SK-N-SH treated with all-trans-retinoic acid at 6 μM for 48 hours (cell line): Measurements from ENCODE around the gene IL17REL.

Experiments used
- ATAC-seq: fragments of 200-7000 bp; cut with Tn5 transposase; 3 replicates; pipeline ENCODE4 v1.9.1; 2020; ENCODE audit warnings: mild to moderate bottlenecking, moderate library complexity
- ARNTL ChIP-seq: fragments of 450-650 bp; formaldehyde crosslinking; IDR thresholded peaks from 2 replicates; pipeline ENCODE4 v1.5.0; 2020; ENCODE audit warnings: low read depth, mild to moderate bottlenecking, moderate library complexity, borderline replicate concordance
- BACH2 ChIP-seq: fragments of 250-450 bp; sonication (Bioruptor Pico); IDR thresholded peaks from 2 replicates; pipeline ENCODE4 v1.9.0; 2021; ENCODE audit warnings: mild to moderate bottlenecking, borderline replicate concordance
- CSDC2 ChIP-seq: fragments of 250-450 bp; sonication (Bioruptor Pico); IDR thresholded peaks from 2 replicates; pipeline ENCODE4 v1.5.0; 2020; ENCODE audit warnings: mild to moderate bottlenecking, moderate library complexity
- CSRNP3 ChIP-seq: fragments of 250-450 bp; sonication (Bioruptor Pico); IDR thresholded peaks from 2 replicates; pipeline ENCODE4 v1.5.1; 2021; ENCODE audit warnings: mild to moderate bottlenecking, moderate library complexity
- GLIS3 ChIP-seq: fragments of 250-450 bp; sonication (Bioruptor Pico); IDR thresholded peaks from 2 replicates; pipeline ENCODE4 v1.5.0; 2020; ENCODE audit warnings: mild to moderate bottlenecking, moderate library complexity
- ISL1 ChIP-seq: fragments of 250-450 bp; sonication (Bioruptor Pico); IDR thresholded peaks from 2 replicates; pipeline ENCODE4 v2.1.2; 2022; ENCODE audit warnings: mild to moderate bottlenecking, moderate library complexity
- OSR1 ChIP-seq: fragments of 250-450 bp; sonication (Bioruptor Pico); IDR thresholded peaks from 2 replicates; pipeline ENCODE4 v1.8.0; 2022; ENCODE audit warnings: moderate library complexity, mild to moderate bottlenecking, inconsistent platforms
- POU6F1 ChIP-seq: fragments of 250-450 bp; sonication (Bioruptor Pico); IDR thresholded peaks from 2 replicates; pipeline ENCODE4 v1.8.0; 2021; ENCODE audit warnings: low read depth, mild to moderate bottlenecking, moderate library complexity, borderline replicate concordance
- PPARA ChIP-seq: fragments of 250-450 bp; sonication (Bioruptor Pico); IDR thresholded peaks from 2 replicates; pipeline ENCODE4 v1.5.0; 2020; ENCODE audit warnings: mild to moderate bottlenecking, borderline replicate concordance
- RARB ChIP-seq: fragments of 250-450 bp; sonication (Bioruptor Pico); IDR thresholded peaks from 2 replicates; pipeline ENCODE4 v1.8.0; 2021; ENCODE audit warnings: mild to moderate bottlenecking, moderate library complexity
- SNAI2 ChIP-seq: fragments of 250-450 bp; sonication (Bioruptor Pico); IDR thresholded peaks from 2 replicates; pipeline ENCODE4 v1.5.0; 2020; ENCODE audit warnings: mild to moderate bottlenecking, moderate library complexity
- TCF4 ChIP-seq: fragments of 250-450 bp; sonication (Bioruptor Pico); IDR thresholded peaks from 2 replicates; pipeline ENCODE4 v1.8.0; 2021; ENCODE audit warnings: mild to moderate bottlenecking, moderate library complexity, borderline replicate concordance
- TOX ChIP-seq: fragments of 250-450 bp; sonication (Bioruptor Pico); IDR thresholded peaks from 2 replicates; pipeline ENCODE4 v1.8.0; 2021; ENCODE audit warnings: mild to moderate bottlenecking, moderate library complexity, borderline replicate concordance
- TSHZ2 ChIP-seq: fragments of 250-450 bp; sonication (Bioruptor Pico); IDR thresholded peaks from 2 replicates; pipeline ENCODE4 v1.5.0; 2020; ENCODE audit warnings: mild to moderate bottlenecking, moderate library complexity
- ZFP3 ChIP-seq: fragments of 250-450 bp; sonication (Bioruptor Pico); IDR thresholded peaks from 2 replicates; pipeline ENCODE4 v1.5.0; 2020; ENCODE audit warnings: mild to moderate bottlenecking, moderate library complexity
- ZFP30 ChIP-seq: fragments of 450-650 bp; formaldehyde crosslinking; IDR thresholded peaks from 2 replicates; pipeline ENCODE4 v1.5.0; 2022; ENCODE audit warnings: mild to moderate bottlenecking, moderate library complexity
- ZNF565 ChIP-seq: fragments of 450-650 bp; formaldehyde crosslinking; conservative IDR thresholded peaks from 2 replicates; pipeline ENCODE4 v1.5.0; 2020; ENCODE audit warnings: low read depth, mild to moderate bottlenecking, moderate library complexity
- ZNF70 ChIP-seq: fragments of 450-650 bp; formaldehyde crosslinking; IDR thresholded peaks from 2 replicates; pipeline ENCODE4 v1.5.0; 2020; ENCODE audit warnings: mild to moderate bottlenecking, moderate library complexity
- ZNF8 ChIP-seq: fragments of 450-650 bp; formaldehyde crosslinking; IDR thresholded peaks from 2 replicates; pipeline ENCODE4 v1.5.0; 2020; ENCODE audit warnings: mild to moderate bottlenecking, moderate library complexity
- TF ChIP-seq, protein P1 (sequence below): fragments of 250-450 bp; sonication (Bioruptor Pico); IDR thresholded peaks from 2 replicates; pipeline ENCODE4 v1.5.1; 2020; ENCODE audit warnings: low read depth, mild to moderate bottlenecking, moderate library complexity

Gene IL17REL

DNA sequence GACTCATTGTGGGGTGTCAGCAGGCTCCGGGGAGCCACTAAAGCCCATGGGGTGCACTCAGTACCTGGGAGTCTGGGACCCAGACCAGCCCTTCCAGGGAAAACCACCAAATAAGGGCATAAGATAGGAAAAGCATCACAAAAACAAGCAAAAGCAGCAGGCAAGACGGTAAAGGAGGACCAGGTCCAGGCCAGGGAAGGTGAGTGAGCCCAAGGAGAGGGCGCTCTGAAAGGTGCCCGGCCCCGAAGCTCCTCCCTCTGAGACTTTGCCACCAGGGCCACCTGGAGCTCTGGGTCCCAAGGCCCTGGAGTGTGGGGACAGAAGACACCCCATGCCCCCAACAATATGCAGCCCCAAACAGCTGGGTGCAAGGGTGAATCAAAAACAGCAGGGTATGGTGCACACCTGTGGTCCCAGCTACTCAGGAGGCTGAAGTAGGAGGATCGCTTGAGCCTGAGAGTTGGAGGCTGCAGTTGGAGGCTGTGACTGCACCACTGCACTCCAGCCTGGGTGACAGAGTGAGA is 5.2 kb upstream of the IL17REL start:
- ATAC-seq = no peak

DNA sequence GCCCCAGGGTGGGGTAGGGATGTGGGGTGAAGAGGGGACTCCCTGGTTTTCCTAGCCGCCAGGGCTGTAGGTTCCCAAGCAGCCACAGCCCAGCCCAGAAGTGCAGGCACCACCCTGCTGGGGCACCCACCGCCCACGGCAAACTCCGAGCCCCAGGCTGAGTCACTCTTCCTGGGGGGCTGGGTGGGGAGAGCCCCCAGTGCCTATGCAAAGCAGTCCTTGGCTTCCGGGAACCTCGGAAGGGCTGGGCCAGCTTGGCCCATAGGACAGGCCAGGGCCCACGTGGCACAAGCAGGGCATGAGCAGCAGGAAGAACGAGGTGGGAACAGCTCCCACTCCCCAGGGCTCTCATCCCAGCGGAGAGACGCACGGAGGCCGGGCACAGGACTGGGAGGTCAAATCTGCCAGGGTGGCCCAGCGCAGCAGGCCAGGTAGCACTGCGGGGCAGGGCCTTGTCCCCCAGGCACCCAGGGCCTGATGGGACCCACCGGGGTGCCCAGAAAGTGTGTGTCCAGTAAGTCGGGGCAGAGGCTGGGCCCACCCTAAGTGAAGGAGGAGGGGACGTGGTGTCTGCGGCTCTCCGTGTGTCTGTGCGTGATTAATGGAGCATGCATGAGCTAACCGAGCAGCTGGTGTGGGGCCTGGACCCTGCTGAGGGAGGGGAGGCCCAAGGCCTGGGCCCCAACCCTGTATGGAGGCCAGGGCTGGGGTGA is 4.6 kb upstream of the IL17REL start:
- no peak for ATAC-seq
- TF ChIP-seq ZNF70 = no peak
- no peak for TF ChIP-seq PPARA
- TF ChIP-seq GLIS3 (CRISPR knock-in tag) = no peak
- no peak for TF ChIP-seq BACH2 (CRISPR knock-in tag)

More for the DNA sequence above, 5.2 kb upstream of the IL17REL start:
- TF ChIP-seq ARNTL (no peak), ZNF565 (CRISPR knock-in tag) (no peak), PPARA (no peak), SNAI2 (CRISPR knock-in tag) (no peak), GLIS3 (CRISPR knock-in tag) (no peak), ZFP30 (CRISPR knock-in tag) (no peak), ZNF8 (CRISPR knock-in tag) (no peak), RARB (CRISPR knock-in tag) (no peak), TOX (no peak), ZNF70 (no peak), POU6F1 (no peak), OSR1 (CRISPR knock-in tag) (no peak), ISL1 (CRISPR knock-in tag) (no peak), TSHZ2 (CRISPR knock-in tag) (no peak)
- TF ChIP-seq, protein P1, sequence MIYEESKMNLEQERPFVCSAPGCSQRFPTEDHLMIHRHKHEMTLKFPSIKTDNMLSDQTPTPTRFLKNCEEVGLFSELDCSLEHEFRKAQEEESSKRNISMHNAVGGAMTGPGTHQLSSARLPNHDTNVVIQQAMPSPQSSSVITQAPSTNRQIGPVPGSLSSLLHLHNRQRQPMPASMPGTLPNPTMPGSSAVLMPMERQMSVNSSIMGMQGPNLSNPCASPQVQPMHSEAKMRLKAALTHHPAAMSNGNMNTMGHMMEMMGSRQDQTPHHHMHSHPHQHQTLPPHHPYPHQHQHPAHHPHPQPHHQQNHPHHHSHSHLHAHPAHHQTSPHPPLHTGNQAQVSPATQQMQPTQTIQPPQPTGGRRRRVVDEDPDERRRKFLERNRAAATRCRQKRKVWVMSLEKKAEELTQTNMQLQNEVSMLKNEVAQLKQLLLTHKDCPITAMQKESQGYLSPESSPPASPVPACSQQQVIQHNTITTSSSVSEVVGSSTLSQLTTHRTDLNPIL (CRISPR knock-in tag) = no peak
- TF ChIP-seq, all 23 proteins: peak for 0

DNA sequence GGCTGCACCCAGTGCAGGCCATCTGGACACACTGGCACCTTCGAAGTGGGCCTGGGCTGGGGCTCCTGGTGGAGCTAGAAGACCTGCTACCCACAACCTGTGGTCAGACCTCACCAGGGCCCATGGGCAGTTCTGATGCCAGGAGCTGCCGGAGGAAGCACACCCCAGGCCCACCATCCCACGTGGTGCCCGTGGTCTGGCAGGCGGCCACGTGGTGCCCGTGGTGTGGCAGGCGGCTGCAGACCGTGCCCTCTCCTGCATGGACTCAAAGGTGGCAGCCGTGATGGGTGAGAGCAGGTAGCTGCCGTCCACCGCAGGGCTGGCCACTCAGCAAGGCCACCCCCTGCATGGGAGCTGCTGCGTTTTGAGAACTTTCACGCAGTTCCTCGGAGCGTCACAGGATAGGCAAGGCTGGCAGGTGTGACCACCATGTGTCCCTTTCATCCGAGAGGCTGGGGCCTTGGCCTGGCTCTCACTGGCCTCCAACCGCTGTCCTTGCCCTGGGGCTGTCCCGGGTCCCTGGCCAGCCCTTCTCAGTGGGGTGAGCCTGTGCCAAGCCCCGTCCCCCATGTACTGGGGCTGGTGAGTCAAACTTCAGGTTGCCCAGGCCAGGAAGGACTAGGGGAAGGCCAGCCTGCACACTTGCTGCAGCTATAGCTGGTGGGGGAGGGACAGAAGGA is 3.9 kb upstream of the IL17REL start:
- ATAC-seq = no peak
- no peak for TF ChIP-seq ZNF565 (CRISPR knock-in tag)
- TF ChIP-seq ZNF70 = no peak
- TF ChIP-seq TCF4 (CRISPR knock-in tag) = no peak
- no peak for TF ChIP-seq CSDC2 (CRISPR knock-in tag)
- no peak for TF ChIP-seq PPARA
- TF ChIP-seq OSR1 (CRISPR knock-in tag) = no peak
- no peak for TF ChIP-seq ZNF8 (CRISPR knock-in tag)
- TF ChIP-seq ARNTL = no peak
- no peak for TF ChIP-seq CSRNP3 (CRISPR knock-in tag)
- TF ChIP-seq SNAI2 (CRISPR knock-in tag) = no peak
- no peak for TF ChIP-seq TOX
- TF ChIP-seq ZFP30 (CRISPR knock-in tag) = no peak
- no peak for TF ChIP-seq ZFP3
